ENCODE results near the gene HCN2.

GRCh38 chr19:640606-641189, 51.0 kb downstream of the HCN2 start:
- TF ChIP-seq POLR2A (IDR thresholded peaks at IDR 0.05; ENCODE audit: low read length) (no peak), GATA1 (IDR thresholded peaks at IDR 0.05; ENCODE audit: low read depth, low read length) (no peak)
